GM10248 (cell line): ENCODE results near the gene VMP1.

Experiments
- CTCF ChIA-PET: fragments of 300-600 bp; sonication (Branson Sonifier 250); formaldehyde crosslinking; extraction: SDS; loops from one replicate; lab custom pipeline; 2021; ENCODE audit warnings: antibody characterized with exemption; lab: Yijun Ruan, JAX
- POLR2A ChIA-PET: fragments of 350-650 bp; sonication (Branson Sonifier 250); formaldehyde crosslinking; extraction: SDS; loops from one replicate; lab custom pipeline; 2020; ENCODE audit warnings: antibody characterized with exemption; lab: Yijun Ruan, JAX
- DNase-seq: peaks from one replicate; pipeline ENCODE4 v3.0.0; 2012; ENCODE audit errors: extremely low spot score
- CTCF ChIP-seq: IDR thresholded peaks from 2 replicates; pipeline ENCODE4 v1.5.1; 2012; ENCODE audit warnings: mild to moderate bottlenecking, low read depth; ENCODE audit errors: extremely low read depth, missing control alignments, control extremely low read depth

The VMP1 gene

GRCh38 chr17:59762049-59762823, 54.8 kb downstream of the VMP1 start:
- CTCF ChIA-PET: interaction anchor here (0.8 to 6.3 kb wide), 7 partner anchors 9 to 76 kb away, joined by 3 to 51 read pairs (median 3); no protein-coding TSS in a partner anchor
- TF ChIP-seq CTCF: no peak
- POLR2A ChIA-PET: interaction anchor here (0.7 to 1.1 kb wide), 2 partner anchors 64 to 80 kb away, joined by 3 to 4 read pairs; no protein-coding TSS in a partner anchor
- DNase-seq: peak; percentile 46

GRCh38 chr17:59762824-59763374, 55.4 kb downstream of the VMP1 start:
- ChIA-PET POLR2A (interaction anchor here (0.7 kb wide), 1 partner anchor 63 kb away, joined by 4 read pairs; no protein-coding TSS in a partner anchor), CTCF (interaction anchor here (0.8 to 6.3 kb wide), 7 partner anchors 10 to 75 kb away, joined by 3 to 51 read pairs (median 3); no protein-coding TSS in a partner anchor)
- no peak for DNase-seq
- no peak for TF ChIP-seq CTCF

GRCh38 chr17:59763861-59764260, 56.4 kb downstream of the VMP1 start:
- CTCF ChIA-PET: interaction anchor here (1.2 to 6.3 kb wide), 4 partner anchors 10 to 82 kb away, joined by 3 to 51 read pairs (median 5); no protein-coding TSS in a partner anchor
- no peak for TF ChIP-seq CTCF
- no peak for DNase-seq
- POLR2A ChIA-PET: interaction anchor here (1.0 kb wide), 1 partner anchor 65 kb away, joined by 3 read pairs; no protein-coding TSS in a partner anchor

- DNase-seq: no peak
- POLR2A ChIA-PET: interaction anchor here (1.0 kb wide), 1 partner anchor 65 kb away, joined by 3 read pairs; no protein-coding TSS in a partner anchor
- CTCF ChIA-PET: interaction anchor here (1.2 to 6.3 kb wide), 4 partner anchors 10 to 82 kb away, joined by 3 to 51 read pairs (median 5); no protein-coding TSS in a partner anchor
- TF ChIP-seq CTCF: no peak
These were observed 56.9 kb downstream of the VMP1 start for GRCh38 chr17:59764292-59764741.

DNA sequence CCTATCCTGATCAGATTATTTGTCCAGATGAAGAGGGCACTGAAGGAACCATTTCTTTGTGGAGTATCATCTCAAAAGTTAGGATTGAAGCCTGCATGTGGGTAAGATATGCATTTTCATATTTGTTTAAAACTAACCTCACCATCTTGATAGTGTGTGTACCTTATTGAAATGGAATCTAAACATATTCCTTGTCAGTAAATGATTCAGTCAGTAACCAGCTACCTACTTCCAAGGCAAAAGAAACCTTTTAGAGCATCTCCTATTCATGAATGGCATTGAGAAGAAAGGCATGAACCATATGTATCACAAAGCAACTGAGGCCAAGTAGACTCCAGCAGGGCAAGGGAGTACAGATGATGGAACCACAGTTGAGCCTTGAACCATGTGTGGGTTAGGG, 57.6 kb downstream of the VMP1 start:
- TF ChIP-seq CTCF: no peak
- ChIA-PET POLR2A (no interaction called here), CTCF (interaction anchor here (1.2 to 6.3 kb wide), 4 partner anchors 9 to 81 kb away, joined by 3 to 51 read pairs (median 5); no protein-coding TSS in a partner anchor)
- DNase-seq: no peak

- ChIA-PET POLR2A (no interaction called here), CTCF (no interaction called here)
- no peak for DNase-seq
- no peak for TF ChIP-seq CTCF
These were observed 59.0 kb downstream of the VMP1 start for GRCh38 chr17:59766491-59766890.
